Measurements from ENCODE around the gene ARHGAP6.

ARHGAP6 gene

GRCh38 chrX:11481035-11481434 is 184.7 kb downstream of the ARHGAP6 start:
- TF ChIP-seq EP300 (IDR thresholded peaks at IDR 0.05; ENCODE audit: borderline replicate concordance) (no peak), CEBPB (IDR thresholded peaks at IDR 0.05) (no peak), TAF1 (IDR thresholded peaks at IDR 0.05; ENCODE audit: low read depth) (no peak), NFIC (IDR thresholded peaks at IDR 0.05) (no peak), TCF12 (IDR thresholded peaks at IDR 0.05; ENCODE audit: low read depth) (no peak), RAD21 (IDR thresholded peaks at IDR 0.05; ENCODE audit: low read depth) (no peak), EGR1 (IDR thresholded peaks at IDR 0.05) (no peak), MAX (IDR thresholded peaks at IDR 0.05) (no peak), YY1 (IDR thresholded peaks at IDR 0.05; ENCODE audit: low read depth) (no peak), REST (IDR thresholded peaks at IDR 0.05; ENCODE audit: low read depth) (no peak), TEAD4 (IDR thresholded peaks at IDR 0.05) (no peak), CREB1 (IDR thresholded peaks at IDR 0.05; ENCODE audit: low read depth) (no peak), USF1 (IDR thresholded peaks at IDR 0.05) (no peak), FOXM1 (IDR thresholded peaks at IDR 0.05; ENCODE audit: borderline replicate concordance, low read depth) (no peak), ZBTB7A (IDR thresholded peaks at IDR 0.05; ENCODE audit: low read depth) (no peak)

- TF ChIP-seq CEBPB (IDR thresholded peaks at IDR 0.05): no peak
Observed at GRCh38 chrX:11480626-11481025, 185.1 kb downstream of the ARHGAP6 start.

GRCh38 chrX:11478911-11479310 is 186.8 kb downstream of the ARHGAP6 start:
- no peak for TF ChIP-seq TCF12 (IDR thresholded peaks at IDR 0.05; ENCODE audit: low read depth)
- no peak for TF ChIP-seq NFIC (IDR thresholded peaks at IDR 0.05)
- TF ChIP-seq USF1 (IDR thresholded peaks at IDR 0.05): no peak
- no peak for TF ChIP-seq REST (IDR thresholded peaks at IDR 0.05; ENCODE audit: low read depth)
- TF ChIP-seq CEBPB (IDR thresholded peaks at IDR 0.05): no peak
- TF ChIP-seq TAF1 (IDR thresholded peaks at IDR 0.05; ENCODE audit: low read depth): no peak
- TF ChIP-seq FOXM1 (IDR thresholded peaks at IDR 0.05; ENCODE audit: borderline replicate concordance, low read depth): no peak
- no peak for TF ChIP-seq EP300 (IDR thresholded peaks at IDR 0.05; ENCODE audit: borderline replicate concordance)
- TF ChIP-seq YY1 (IDR thresholded peaks at IDR 0.05; ENCODE audit: low read depth): no peak
- TF ChIP-seq ZBTB7A (IDR thresholded peaks at IDR 0.05; ENCODE audit: low read depth): no peak
- TF ChIP-seq EGR1 (IDR thresholded peaks at IDR 0.05): no peak
- no peak for TF ChIP-seq MAX (IDR thresholded peaks at IDR 0.05)
- no peak for TF ChIP-seq CREB1 (IDR thresholded peaks at IDR 0.05; ENCODE audit: low read depth)
- TF ChIP-seq TEAD4 (IDR thresholded peaks at IDR 0.05): no peak
- no peak for TF ChIP-seq RAD21 (IDR thresholded peaks at IDR 0.05; ENCODE audit: low read depth)

- no peak for TF ChIP-seq REST (IDR thresholded peaks at IDR 0.05; ENCODE audit: low read depth)
Observed at GRCh38 chrX:11478026-11478425, 187.7 kb downstream of the ARHGAP6 start.

GRCh38 chrX:11474576-11474975 is 191.1 kb downstream of the ARHGAP6 start:
- TF ChIP-seq CREB1 (IDR thresholded peaks at IDR 0.05; ENCODE audit: low read depth): no peak
- TF ChIP-seq TEAD4 (IDR thresholded peaks at IDR 0.05): no peak
- TF ChIP-seq USF1 (IDR thresholded peaks at IDR 0.05): no peak
- TF ChIP-seq TAF1 (IDR thresholded peaks at IDR 0.05; ENCODE audit: low read depth): no peak
- no peak for TF ChIP-seq REST (IDR thresholded peaks at IDR 0.05; ENCODE audit: low read depth)
- TF ChIP-seq MAX (IDR thresholded peaks at IDR 0.05): no peak
- no peak for TF ChIP-seq CEBPB (IDR thresholded peaks at IDR 0.05)
- TF ChIP-seq RAD21 (IDR thresholded peaks at IDR 0.05; ENCODE audit: low read depth): no peak
- TF ChIP-seq EP300 (IDR thresholded peaks at IDR 0.05; ENCODE audit: borderline replicate concordance): no peak
- no peak for TF ChIP-seq NFIC (IDR thresholded peaks at IDR 0.05)
- no peak for TF ChIP-seq YY1 (IDR thresholded peaks at IDR 0.05; ENCODE audit: low read depth)
- TF ChIP-seq TCF12 (IDR thresholded peaks at IDR 0.05; ENCODE audit: low read depth): no peak
- no peak for TF ChIP-seq EGR1 (IDR thresholded peaks at IDR 0.05)
- TF ChIP-seq ZBTB7A (IDR thresholded peaks at IDR 0.05; ENCODE audit: low read depth): no peak
- no peak for TF ChIP-seq FOXM1 (IDR thresholded peaks at IDR 0.05; ENCODE audit: borderline replicate concordance, low read depth)
